ENCODE data around the gene HECW1.
A peak's percentile ranks its signal among the peaks of the same experiment; 100 is the strongest.

HECW1 gene

DNA sequence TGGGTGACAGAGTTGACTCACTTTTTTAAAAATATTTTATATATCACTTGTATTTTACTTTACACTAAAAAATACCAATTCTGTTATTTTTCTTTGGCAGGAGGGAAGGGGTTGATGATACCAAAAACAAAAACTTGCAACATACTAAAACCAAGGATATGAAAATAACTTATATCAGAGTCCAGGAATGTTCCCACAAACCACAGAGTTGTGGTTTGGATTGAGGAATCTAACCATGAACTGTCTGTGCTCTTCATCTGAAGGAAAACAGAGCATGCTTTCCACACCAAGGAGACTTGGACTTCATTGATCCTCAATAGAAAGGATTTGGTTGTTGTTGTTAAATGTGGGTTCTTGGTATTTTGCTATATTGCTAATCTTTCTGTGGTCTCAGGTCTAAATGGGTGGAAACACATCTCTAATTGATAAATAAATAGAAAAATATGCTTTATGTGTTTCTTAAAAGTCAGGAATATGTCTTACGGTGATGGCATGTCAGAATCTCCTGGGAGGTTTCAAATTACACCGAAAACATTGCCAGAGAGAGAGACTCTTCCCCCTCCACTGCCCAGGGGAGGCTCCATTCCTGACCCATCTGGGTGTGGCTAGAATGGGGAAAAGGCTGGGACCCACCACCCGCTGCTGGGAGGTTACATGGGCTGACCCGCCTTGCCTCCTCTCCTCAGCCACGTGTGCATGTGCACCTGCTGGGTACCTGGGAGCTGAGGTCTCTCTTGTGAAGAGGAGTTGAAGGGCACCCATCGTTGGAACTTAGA lies 423.6 kb downstream of the HECW1 start:
- peak; percentile 68 for DNase-seq (ENCODE audit: insufficient read length, low spot score)
- no peak for TF ChIP-seq POLR2A (IDR thresholded peaks at IDR 0.05; ENCODE audit: low read depth, low read length)
- FAIRE-seq, result peak; percentile 6

DNA sequence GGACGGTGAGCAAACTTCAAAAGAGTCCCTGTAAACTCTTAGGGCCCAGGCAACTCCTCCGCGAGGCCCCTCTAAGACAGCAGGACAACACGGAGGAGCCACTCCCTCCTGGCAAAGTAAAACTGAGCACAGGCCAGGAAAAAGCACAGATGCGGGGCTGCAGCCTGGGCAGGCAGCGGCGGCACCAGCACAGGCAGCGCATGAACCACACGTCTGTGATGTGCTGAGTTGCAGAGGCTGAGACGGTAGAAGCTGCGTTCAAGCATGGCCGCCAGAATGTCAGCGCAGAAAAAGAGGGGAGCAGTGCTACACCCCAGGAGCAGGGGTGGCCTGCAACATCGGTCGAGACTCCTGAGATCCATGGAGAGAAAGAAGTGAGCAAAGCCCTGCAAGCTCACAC lies 424.3 kb downstream of the HECW1 start:
- FAIRE-seq, result no peak
- DNase-seq (ENCODE audit: insufficient read length, low spot score), result no peak

DNA sequence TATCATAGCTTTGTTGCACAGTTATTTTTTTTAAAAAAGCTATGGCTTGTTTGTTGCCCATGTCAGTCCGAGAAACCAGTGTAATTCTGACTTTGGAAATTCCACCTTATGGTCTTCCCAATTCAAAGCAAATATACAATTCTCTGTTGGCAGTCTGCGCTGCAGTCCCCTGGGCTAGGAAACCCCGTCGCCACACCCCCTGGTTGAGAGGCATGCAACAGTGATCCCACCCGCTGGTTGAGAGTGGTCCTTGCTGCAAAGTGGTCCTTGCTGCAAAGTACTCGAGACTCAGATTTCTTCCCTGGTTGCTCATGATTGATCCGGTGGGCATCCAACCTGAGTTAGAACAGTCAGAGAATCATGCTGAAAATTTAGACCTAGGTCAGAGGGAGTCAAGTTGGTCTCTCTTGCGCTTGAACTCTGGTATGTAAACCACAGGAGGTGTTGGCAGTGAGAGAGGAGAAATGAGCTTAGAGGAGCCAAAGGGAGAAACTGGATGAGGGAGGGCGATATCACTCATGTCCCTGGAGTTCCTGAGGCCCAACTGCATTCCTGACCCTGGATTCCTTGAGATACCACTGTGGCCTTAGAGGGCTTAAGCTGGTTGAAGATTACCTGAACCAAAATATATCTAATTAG lies 425.4 kb downstream of the HECW1 start:
- FAIRE-seq (no peak), DNase-seq (ENCODE audit: insufficient read length, low spot score) (peak; percentile 42)
- no peak for TF ChIP-seq POLR2A (IDR thresholded peaks at IDR 0.05; ENCODE audit: low read depth, low read length)

More for the DNA sequence above, 424.3 kb downstream of the HECW1 start:
- TF ChIP-seq POLR2A (IDR thresholded peaks at IDR 0.05; ENCODE audit: low read depth, low read length), result no peak

DNA sequence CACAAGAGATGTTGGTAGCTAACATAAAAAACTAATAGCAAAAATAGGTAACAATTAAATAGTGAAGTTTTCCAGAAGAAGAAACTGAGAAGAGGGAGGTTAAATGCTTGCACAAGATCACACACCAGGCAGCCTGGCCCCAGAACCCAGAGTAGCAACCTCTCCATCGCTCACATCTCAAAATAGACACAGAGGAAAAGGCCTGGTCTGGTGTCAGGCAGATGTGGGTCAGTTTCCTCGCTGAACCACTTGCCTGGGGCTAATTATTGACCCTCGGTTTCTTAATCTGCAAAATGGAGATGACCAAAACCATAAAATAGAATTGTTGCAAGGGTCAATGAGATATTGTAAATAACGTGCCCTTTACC lies 425.9 kb downstream of the HECW1 start:
- DNase-seq (ENCODE audit: insufficient read length, low spot score), result no peak
- FAIRE-seq, result no peak
- TF ChIP-seq POLR2A (IDR thresholded peaks at IDR 0.05; ENCODE audit: low read depth, low read length), result no peak

DNA sequence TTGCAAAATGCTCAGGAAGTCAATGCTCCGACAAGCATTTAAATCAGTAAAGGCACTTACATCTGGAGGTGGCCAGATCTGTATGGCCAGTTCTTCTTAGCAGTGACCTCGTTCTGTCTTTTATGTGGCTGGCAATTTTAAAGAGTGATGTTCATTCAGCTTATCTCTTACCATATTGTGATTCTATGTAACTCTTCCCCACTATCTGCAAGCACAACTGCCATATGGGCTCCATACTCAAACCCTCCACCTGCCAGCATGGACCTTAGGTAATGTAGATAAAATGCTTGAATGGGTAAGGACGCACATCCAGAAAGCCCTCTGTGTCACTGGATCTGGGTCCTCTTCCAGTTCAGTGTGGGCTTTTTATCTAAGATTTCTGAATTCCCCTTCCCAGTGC lies 428.0 kb downstream of the HECW1 start:
- DNase-seq (ENCODE audit: insufficient read length, low spot score) (no peak), FAIRE-seq (no peak)
- no peak for TF ChIP-seq POLR2A (IDR thresholded peaks at IDR 0.05; ENCODE audit: low read depth, low read length)

DNA sequence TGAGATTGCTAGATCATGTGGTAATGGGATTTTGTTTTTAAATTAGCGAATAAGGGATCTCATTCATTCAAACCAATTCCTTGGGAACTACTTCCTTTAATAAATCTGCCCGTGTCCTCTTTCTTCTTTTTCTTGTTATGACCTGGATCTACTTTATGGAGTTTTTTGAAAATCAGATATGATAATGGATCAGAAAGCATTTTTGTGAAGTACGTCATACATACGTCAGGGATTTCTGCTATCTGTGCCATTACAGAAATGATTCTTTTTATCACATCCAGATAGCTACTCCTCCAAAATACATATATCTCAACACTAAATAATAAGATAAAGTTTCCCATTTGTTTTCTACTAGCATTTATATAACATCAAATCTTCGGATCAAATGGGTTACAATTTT lies 430.3 kb downstream of the HECW1 start:
- no peak for FAIRE-seq
- TF ChIP-seq POLR2A (IDR thresholded peaks at IDR 0.05; ENCODE audit: low read depth, low read length), result no peak
- DNase-seq (ENCODE audit: insufficient read length, low spot score), result no peak

DNA sequence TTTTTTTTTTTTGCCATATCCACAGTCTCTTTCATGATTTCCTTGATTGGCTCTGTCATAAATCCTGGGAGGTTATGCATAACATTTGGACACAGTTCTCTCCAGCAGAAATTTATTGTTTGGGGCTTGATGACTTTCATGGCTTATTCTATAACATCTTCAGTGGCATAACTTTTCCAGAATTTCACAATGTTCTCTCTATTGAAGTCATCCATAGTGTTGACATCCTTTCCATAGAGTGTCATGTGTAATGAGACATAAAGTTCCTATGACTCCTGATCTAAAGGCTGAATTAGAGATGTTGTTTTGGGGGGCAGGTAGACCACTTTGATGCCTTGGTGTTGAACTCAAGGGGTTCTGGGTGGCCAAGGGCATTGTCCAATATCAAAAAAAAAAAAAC lies 433.8 kb downstream of the HECW1 start:
- no peak for TF ChIP-seq POLR2A (IDR thresholded peaks at IDR 0.05; ENCODE audit: low read depth, low read length)
- DNase-seq (ENCODE audit: insufficient read length, low spot score), result no peak
- no peak for FAIRE-seq

DNA sequence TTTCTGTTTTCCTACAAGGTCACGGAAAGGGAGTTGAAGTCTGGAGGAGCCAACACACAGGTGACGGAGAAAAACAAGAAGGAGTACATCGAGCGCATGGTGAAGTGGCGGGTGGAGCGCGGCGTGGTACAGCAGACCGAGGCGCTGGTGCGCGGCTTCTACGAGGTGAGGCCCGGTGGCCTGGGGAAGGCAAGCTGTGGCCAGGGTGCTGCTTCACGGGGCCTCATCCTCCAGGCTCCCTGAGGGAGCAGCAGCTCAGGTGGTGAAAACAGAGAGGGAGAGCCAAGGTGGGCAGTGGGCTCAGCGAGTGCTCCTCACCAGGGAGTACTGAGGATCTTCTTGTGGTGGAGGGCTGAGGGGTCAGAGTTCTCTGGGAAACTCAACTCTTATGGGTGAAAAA lies 438.0 kb downstream of the HECW1 start:
- no peak for FAIRE-seq
- 0 out of 2 replicates have a peak, but pooled peaks have one; percentile 12 for TF ChIP-seq POLR2A (IDR thresholded peaks at IDR 0.05; ENCODE audit: low read depth, low read length)
- DNase-seq (ENCODE audit: insufficient read length, low spot score), result no peak

DNA sequence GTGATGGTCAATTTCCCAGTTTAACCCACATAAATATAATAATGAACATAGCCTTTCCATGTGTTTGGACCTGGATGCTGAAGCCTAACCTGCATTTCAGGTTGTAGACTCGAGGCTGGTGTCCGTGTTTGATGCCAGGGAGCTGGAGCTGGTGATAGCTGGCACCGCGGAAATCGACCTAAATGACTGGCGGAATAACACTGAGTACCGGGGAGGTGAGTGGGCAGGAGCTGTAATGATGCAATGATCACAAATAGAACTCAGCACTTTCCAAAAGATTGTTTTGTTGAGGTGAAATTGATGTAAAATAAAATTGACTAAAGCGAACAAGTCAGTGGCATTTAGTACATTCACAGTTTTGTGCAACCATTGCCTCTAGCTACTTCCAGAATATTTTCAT lies 439.7 kb downstream of the HECW1 start:
- no peak for TF ChIP-seq POLR2A (IDR thresholded peaks at IDR 0.05; ENCODE audit: low read depth, low read length)
- no peak for DNase-seq (ENCODE audit: insufficient read length, low spot score)

DNA sequence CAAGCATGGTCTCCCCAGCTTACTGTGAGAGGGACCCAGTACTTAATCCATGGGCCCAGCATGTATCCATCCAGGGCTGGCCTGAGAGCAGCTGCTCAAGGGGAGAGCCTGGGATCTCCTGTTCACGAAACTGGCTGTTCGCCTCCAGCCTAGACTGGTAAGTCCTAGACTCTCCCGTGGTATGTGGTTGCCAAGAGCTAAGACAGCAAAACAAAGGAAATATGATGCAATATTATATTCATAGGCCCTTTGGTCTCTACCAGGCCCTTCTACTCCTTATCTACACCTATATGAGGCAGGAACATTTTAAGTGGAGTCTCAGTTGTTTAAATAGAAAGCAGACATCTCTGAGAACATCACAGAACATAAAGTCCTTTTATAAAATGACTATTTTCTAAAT lies 441.6 kb downstream of the HECW1 start:
- DNase-seq (ENCODE audit: insufficient read length, low spot score) (no peak), FAIRE-seq (no peak)
- no peak for TF ChIP-seq POLR2A (IDR thresholded peaks at IDR 0.05; ENCODE audit: low read depth, low read length)

More for the DNA sequence above, 439.7 kb downstream of the HECW1 start:
- no peak for FAIRE-seq

DNA sequence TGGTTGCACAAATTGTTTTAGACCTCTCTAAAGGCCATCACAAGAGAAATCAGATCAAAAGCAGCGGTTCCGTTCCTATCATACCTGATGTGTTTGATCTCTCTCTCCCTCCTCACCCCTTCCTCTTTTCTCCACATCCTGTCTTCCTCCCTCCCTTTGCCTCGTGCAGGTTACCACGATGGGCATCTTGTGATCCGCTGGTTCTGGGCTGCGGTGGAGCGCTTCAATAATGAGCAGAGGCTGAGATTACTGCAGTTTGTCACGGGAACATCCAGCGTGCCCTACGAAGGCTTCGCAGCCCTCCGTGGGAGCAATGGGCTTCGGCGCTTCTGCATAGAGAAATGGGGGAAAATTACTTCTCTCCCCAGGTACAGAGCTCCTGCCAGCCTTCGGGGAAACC lies 442.0 kb downstream of the HECW1 start:
- TF ChIP-seq POLR2A (IDR thresholded peaks at IDR 0.05; ENCODE audit: low read depth, low read length), result no peak
- no peak for DNase-seq (ENCODE audit: insufficient read length, low spot score)
- no peak for FAIRE-seq

DNA sequence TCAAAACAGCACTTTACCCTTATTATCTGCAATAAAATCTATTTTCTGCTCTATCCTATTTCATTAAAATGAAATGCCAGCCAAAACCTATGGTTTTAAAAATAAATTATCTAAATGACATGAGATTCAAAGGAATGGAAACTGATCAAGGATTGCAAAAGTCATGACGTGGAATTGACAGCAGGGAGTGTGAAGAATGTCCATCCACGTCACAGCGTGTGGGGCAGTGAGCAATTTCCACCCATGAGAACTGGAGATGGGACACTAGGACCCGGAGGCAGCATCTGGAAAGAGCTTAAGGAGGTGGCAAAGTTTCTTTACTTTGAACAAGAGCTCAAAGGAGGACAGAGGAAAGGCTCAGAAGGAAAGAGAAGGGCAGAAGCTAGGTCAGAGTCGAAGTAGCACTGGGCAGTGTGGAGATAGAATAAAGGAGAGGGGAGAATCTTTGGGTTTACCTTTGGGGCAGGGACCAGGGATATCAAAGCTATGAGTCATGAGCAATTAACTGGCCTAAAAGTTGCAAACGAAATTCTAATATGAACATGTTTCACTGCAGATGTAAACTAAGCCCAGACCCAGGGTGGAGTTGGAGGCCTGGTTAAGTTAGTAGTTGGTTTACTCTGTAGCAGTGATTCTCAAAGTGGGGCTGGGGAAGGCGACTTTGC lies 445.5 kb downstream of the HECW1 start:
- DNase-seq (ENCODE audit: insufficient read length, low spot score), result no peak
- no peak for FAIRE-seq
- TF ChIP-seq POLR2A (IDR thresholded peaks at IDR 0.05; ENCODE audit: low read depth, low read length), result no peak

DNA sequence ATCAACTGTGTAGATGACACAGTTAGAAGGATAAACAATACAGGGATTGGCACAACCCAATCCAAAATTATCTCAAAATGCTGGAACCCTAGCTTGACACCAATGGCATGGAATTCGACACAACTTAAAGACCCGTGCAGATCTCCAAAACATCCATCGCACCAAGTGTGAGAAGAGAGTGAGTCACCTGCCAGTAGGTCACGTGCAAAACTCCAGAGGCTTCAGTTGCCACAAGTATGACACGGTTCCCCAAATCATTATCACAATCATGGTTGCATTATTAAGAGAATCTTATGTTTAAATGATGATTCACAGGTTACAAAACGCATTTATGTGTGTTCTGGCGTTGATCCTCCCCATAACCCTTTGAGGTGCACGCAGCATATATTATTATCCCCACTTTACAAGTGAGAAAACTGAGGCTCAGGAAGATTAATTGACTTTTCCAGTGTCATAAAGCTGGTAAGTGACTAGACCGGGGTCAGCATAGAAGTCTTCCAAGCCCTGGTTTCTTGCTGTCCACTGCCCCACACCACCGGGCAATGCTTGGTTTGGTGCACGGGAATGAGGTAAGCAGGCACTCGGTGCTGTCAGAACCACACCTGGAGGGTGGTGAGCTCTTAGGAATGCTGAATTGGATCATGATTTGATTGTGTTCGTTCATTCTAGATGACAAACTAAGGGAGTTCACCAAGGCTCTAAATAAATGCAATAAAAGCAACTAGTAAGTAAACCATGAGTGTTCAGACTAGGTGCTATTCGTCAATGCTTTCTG lies 446.9 kb downstream of the HECW1 start:
- DNase-seq (ENCODE audit: insufficient read length, low spot score) (no peak), FAIRE-seq (no peak)
- no peak for TF ChIP-seq POLR2A (IDR thresholded peaks at IDR 0.05; ENCODE audit: low read depth, low read length)

DNA sequence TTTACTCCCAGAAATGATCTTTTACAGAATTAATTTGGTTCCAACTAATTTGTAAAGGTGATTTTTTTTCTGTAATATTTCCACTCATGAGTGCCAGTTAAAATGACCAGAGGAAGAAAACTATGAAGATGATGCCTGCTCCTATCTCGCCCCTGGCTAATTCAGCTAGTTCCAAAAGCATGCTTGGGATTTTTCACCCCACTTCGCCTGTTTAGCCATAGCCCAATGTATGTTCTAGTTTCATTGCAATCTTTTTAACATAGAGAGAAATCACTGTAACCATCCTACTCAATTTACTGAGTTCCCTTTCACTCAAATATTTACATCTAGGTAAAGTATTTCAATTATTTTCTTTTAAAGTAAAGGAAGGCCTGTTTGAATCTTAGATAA lies 447.5 kb downstream of the HECW1 start:
- FAIRE-seq (no peak), DNase-seq (ENCODE audit: insufficient read length, low spot score) (no peak)
- no peak for TF ChIP-seq POLR2A (IDR thresholded peaks at IDR 0.05; ENCODE audit: low read depth, low read length)

Data from H54 (cell line).